Urothelium cell line (cell line): Measurements from ENCODE around the gene CHRD.

ENCODE experiments used
- DNase-seq: peaks from one replicate; pipeline ENCODE4 v3.0.0; 2011; ENCODE audit warnings: low spot score, mixed read lengths
- FAIRE-seq: peaks from 2 replicates; lab custom pipeline; 2011; peaks lifted over from hg19 to GRCh38; lab: Jason Lieb, UNC

CHRD gene

DNA sequence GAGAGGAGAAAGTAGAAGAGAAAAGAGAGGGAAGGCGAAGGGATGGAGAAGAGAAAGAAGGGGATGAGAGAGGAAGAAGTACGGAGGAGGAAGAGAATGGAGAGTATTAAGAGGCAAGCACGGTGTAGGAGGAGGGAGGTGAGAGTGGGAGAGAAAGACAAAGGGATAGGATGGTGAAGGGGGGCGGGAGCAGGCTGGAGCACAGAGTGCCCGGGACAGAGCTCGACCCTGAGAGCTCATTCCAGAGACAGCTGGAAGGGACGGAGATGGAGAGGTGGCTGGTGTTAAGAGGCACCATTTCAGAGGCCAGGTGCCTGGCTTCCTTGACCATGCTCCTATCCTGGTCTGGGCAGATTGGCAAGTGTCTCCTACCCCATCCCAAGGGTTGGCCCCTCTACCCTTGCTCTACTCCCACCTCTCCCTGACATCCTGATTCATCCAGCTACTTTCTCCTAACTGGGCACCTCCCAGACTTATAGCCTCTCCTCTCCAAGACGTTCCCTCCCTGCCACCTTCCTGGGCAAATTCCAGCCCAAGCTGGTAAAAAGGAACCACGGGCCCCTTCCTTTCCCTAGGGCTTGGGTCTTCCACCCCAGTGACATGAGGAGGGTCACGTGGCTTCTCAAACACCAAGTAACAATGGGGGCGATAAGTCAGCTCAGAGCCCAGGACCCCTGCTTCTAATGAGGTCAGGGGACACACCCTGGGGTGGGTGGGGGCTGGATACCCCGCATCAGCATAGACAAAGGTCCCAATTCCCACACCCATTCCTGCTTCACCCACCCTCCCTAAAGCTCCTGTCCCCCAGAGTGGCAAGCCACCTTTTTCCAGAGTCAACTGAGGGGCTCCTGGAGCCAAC lies 19.6 kb upstream of the CHRD start:
- DNase-seq (no peak), FAIRE-seq (no peak)

DNA sequence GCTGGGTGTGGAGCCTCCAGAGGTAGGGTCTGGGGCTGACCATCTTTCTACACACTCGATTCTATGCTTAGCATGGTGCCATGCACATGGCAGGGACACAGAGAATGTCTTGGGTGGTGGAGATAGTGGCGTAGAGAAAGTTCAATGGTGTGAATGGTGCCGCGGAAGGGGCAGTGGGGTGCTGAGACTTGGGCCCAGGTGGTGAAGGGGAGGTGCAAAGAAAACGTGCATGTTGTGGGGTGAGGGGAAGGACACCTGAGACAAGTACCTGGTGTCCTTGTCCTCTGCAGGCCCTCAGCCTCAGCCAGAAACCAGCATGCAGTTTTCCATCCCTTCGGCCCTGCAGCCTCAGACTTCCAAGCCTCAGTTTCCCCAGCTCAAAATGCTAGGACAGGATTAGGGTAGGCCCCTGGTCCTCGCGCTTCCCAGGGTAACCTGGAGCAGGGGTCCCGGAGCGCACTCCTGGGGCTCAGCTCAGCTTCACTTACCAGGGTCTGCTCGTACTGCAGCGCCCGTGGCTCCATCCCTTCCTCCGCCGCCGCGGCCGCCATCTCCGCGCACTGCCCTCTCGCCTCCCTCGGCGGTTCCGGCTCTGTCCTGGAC lies 18.8 kb upstream of the CHRD start:
- DNase-seq, result no peak
- FAIRE-seq, result no peak

DNA sequence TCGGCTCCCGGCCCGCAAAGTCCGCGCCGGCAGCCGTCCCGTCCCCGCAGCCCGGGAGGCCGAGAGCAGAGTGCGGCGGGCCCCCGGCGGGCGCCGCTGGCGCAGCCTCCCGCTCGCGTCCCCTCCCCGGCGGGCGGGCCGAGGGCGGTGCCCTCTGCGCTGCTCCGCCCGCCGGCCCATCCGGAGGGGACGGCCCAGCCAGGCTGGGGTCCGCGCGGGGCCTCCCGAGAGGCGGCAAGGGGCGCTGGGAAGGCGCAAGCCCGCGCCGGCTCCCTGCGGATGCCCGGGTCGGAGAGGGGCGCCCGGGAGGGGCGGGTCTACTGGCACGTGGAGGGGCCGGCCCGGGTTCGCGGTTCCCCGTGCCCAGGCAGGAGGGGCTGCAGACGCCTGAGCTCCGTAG lies 18.3 kb upstream of the CHRD start, which contains the start of the genes CLCN2 and POLR2H:
Gene CLCN2, minus strand, starts transcription at position 74 of the 400 bp plus-strand sequence. CDS start 126 bp downstream, outside the sequence.
Gene POLR2H, plus strand, starts transcription at position 179 of the 400 bp plus-strand sequence. CDS start 1,783 bp downstream, outside the sequence.
- peak; percentile 84 for DNase-seq
- FAIRE-seq, result peak; percentile 40

DNA sequence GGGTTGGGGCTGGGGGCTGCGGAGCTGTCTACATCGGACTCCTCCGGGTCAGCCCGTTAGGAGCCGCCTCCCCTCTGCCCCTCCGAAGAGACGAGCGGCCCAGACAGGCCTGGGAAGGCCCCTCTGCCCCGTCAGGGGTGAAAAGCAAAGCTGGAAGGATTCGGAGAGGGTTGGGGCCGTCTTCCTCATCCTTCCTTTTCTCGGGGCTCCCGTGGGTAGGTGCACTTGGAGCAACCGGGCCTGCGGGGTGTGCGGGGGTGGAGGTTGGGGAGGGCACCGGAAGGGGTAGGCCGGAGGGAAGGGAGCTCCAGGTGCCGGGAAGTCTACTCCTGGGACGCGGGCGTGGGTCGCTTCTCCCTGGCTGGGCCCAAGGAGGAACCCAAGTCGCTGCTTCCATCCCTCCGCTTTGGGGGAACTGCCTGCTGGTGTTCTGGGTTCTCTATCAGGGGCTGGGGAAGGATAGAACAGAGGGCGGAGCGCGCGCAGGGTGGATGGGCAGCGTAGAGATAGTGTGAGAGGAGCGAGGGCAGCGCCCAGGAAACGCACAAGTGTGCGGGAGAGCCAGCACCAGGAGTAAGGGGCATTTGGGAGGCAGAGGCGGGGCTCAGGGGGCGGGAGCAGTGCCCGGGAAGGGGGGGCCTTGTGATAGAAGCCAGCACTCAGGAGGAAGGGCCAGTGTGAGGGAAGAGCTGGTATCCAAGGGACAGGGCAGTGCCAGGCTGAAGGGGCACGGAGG lies 17.8 kb upstream of the CHRD start:
- DNase-seq, result peak; percentile 71
- FAIRE-seq, result peak; percentile 40

DNA sequence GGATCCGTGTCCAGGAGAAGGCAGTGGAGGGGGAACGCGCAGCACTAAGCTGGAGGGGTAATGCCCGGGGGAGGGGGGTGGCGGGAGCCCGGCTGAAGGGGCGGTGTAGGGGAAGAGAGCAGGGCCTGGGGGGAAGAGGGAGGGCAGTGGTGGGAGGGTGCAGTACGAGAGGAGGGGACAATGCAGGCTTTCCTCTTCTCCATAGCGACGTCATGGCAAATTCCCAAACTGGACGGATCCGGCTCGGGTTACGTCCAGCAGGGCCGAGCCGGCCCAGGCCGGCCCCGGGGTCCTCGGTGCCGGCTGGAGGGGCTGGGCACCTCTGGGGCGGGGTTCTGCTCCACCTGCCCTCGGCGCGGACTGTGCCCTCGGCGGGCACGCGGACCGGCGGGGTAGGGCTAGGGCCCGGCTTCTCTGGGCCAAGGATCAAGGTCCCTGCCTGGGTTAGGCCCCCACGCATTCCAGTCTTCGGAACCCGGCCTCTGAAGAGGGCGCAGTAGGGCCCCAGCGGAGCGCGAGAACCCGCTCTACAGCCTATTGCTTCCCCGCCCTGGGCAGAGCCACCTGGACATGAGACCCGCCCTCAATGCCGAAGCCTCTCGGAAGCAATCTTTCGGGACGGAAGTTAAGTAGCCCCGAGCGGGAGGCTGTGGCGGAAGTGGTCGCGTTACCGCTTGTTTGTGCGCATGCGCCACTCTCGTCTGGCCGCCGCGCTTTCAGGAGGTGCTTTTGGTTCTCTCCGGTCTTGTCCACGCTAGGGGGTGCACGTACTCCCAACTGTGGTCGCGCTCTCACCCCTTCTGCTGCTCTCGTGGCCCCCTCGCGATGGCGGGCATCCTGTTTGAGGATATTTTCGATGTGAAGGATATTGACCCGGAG lies 16.9 kb upstream of the CHRD start:
- FAIRE-seq (peak; percentile 97), DNase-seq (peak; percentile 98)

DNA sequence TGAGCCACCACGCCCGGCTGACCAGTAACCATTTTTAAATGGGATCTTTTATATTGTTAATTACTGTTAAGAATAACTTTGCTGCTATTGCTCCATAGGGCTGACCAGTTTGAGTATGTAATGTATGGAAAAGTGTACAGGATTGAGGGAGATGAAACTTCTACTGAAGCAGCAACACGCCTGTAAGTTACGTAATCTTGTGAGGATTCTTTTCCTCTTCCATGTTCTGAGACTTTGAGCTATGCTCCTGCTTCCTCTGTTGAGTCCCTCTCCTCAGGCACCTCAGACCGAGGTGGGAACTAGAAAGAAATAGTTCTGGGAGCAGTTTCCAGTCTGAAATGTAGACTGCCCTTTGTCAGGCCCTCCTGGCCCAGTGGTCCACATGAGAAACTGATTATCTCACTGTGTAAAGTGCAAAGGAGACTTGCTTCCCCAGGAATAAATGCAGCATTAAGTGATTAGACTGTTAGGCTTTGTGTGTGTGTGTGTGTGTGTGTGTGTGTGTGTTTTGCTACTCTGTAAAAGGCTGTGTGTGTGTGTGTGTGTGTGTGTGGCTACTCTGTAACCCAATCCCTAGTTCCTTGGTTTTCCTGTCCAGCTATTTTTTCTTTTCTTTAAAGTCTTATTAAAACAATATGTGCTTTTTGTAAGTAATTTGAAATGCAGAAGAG lies 13.1 kb upstream of the CHRD start:
- DNase-seq (no peak), FAIRE-seq (no peak)

DNA sequence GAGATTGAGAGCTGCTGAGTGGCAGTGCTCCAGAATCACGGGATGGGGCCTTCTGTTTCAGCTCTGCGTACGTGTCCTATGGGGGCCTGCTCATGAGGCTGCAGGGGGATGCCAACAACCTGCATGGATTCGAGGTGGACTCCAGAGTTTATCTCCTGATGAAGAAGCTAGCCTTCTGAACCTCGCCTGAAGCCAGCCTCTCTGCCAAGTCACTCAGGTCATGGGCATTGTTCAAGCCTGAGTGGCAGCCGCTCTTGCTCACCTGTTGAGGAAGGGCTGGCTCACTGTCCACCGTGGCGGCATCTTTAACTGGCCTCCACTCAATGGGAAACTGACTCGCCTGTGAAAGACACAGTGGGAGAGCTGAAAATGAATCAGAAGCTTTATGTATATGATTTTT lies 11.7 kb upstream of the CHRD start:
- DNase-seq, result no peak
- no peak for FAIRE-seq

DNA sequence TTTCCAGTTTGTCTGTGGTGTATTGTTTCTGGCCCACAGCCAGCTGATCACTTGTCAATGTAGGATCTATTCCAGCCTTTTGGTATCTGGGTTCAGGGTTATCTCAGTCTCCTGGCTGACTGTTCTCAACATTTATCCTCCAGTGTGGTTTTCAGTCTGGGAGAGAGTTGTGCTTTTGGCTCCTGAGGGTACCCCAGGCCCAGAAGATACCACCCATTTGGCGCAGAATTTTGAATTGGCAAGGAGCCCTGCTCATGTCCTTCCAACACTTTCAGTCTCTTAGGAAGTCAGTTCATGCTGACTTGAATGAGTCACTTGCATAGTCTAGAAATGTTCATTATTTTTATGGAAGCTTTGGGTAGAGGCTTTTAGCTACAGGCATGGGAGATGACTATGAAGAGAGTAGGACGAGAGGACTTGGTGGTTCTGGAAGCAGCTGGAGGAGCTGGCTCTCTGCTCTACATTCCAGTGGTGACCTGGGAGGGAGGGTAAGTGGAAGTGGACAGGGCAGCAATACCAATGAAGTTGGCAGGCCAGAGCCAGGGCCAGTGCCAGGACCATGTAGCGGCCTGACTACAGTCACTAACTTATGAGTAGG lies 11.2 kb upstream of the CHRD start:
- DNase-seq (no peak), FAIRE-seq (no peak)

DNA sequence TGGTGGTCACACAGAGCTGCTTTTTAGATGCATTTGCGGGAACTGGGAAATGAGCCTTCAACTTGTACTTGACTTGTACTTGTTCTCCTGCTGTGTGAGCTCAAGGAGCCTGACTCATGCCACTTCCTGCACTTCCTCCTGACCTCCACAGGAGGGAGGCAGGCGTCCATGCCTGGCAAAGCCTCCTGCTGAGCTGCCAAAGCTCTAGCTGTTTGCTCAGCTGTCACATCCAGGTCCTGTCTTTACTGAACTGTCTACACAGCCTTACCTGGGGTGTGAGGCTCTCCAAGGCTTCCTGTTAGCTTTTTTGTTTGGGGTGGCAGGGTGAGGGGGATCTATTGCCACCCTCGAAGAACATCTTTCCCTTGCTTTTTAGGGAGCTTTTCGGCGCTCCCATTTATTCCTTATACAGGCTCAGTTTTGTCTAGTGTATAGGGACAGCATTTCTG lies 8.3 kb upstream of the CHRD start:
- DNase-seq, result peak; percentile 89
- no peak for FAIRE-seq

DNA sequence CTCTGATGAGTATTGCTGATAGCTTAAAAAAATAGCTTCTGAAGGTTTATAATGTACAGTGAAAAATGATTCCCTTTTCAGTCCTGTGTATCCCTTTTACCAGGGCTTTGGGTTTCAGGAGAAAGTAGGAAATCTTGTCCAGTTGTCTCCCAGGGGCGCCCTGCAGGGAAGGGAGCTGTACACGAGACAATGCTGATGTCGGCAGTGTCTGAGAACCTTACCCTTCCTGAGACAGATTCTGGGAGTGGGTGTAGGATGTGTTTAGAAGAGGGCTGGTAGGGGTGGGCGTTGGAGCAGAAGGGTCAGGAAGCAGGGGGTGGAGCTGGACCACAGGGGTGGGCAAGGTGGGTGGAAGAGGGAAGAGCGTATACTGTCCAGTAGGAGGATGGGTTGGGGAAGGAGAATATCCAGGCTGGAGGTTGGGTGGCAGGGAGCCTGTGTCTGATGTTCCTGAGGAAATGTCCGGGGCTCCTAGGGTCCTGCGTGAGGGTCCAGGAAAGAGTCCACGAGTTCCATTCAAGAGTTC lies 7.5 kb upstream of the CHRD start:
- no peak for FAIRE-seq
- DNase-seq, result no peak

DNA sequence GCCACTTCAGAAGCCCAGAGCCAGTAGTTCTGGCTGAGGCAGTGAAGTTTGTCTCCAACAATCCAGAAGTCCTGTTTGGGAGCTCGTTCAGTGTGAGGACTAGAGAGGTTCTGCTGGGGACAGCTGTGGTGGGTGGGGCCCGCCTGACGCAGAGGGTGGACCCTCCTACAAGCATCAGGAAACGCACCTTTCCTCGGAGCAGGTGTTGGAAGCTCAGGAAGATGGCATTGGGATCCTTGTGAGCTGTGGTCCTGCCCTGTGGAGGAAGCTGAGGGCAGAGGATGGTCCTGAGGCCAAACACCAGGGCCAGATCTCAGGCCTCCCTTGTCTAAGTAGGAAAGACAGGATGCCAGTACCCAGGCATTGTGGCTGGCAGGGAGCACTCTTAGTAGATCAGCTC lies 6.9 kb upstream of the CHRD start:
- FAIRE-seq (no peak), DNase-seq (no peak)

DNA sequence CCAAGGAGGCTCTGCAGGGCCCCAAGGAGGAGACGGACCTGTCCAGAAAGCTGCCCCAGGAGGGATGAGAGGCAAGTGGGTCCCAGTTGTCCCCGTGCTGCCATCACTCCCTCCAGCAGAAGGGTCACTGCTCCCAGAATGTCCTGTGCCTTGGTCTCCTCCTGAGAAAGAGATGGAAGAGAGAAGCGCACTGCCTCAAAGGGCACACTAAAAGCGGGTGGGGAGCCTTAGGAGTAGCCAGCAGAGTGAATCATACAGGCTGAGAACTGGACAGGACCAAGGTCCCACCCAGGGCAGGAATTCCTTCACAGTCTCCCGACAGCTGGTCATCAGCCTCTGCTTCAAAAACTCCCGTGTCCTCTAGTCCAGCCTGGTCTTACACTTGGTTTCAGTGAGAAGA lies 6.4 kb upstream of the CHRD start:
- FAIRE-seq (no peak), DNase-seq (no peak)

DNA sequence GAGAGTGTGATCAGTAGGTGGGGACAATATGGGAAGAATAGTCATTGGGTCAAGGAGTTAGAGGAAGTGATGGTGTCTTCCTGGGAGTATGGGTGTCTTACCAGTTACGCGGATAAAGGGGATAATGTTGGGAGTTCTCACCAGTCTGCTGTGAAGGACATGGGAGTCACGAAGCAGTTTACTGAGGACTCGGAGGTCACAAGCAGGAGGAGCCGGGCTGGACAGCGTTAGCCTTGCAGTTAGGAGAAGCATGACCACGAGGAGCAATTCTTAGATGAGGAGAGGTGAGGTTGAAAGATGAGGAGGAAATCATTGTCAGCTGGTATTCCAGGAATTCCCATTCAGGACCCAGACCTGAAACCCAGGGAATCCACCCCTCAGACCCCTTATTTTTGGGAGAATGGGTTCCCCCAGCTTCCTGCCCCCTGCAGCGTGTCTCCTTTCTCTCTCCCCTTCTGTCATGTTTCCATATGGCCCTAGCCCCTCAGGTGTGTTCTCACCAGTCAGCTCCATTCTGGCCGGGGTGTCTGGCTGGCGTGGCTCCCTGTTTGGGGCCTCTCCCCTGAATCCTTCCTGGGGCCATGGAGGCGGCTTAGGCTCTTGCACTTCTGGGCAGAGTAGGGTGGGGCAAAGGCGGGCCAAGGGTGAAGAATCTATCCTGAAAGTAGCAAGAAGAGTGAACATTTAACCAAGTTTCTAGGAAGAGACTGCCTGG lies 4.0 kb upstream of the CHRD start:
- DNase-seq (no peak), FAIRE-seq (peak; percentile 5)

DNA sequence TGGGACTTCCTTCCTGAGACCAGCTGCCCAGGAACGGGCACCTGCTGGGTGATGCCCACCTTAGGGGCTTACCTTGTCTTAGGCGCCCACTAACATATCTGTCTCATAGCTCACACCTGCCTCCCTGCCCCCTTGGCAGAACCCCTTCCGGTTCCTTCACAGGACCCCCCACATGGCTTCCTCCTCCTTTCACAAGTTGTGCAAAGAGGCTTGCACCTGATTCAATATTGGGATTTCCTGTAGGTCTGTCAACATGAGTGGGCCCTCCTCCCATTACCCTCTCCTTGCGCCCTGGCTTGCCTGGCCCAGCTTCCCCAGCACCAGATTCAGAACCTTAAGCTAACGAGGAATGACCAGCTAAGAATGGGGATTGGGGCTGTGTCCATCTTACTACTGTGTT lies 2.5 kb upstream of the CHRD start:
- DNase-seq, result no peak

DNA sequence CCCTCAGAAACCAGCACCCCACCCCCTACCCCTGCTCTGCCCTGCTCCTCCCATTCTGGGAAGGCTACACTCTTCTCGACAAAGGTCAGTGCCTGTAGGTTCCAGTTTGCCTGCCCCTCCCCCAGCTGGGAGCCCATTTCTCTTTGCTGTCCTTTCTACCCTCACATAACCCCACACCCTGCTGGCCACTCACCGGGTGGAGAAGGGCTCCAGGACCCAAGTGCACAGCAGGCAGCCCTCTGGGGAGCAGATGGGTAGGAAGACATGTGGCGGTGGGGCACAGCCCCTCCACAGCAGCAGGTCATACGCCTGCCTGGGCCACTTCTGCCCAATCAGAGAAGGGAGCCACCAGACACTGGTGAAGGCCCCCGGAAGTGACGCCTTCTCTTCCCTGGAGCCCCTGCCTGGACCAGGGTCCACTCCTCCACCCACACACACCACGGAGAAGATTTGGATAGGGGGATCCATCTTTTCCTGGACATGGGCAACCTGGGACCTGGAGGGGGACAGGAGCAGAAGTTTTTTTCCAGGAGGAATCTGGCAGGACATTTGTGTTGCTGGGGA lies 1.9 kb upstream of the CHRD start, which contains the start of gene THPO:
Gene THPO, minus strand, starts transcription at position 326 of the 564 bp plus-strand sequence. CDS start 1,948 bp downstream, outside the sequence.
- FAIRE-seq, result peak; percentile 55
- DNase-seq, result no peak

More for the DNA sequence above, 2.5 kb upstream of the CHRD start:
- no peak for FAIRE-seq

DNA sequence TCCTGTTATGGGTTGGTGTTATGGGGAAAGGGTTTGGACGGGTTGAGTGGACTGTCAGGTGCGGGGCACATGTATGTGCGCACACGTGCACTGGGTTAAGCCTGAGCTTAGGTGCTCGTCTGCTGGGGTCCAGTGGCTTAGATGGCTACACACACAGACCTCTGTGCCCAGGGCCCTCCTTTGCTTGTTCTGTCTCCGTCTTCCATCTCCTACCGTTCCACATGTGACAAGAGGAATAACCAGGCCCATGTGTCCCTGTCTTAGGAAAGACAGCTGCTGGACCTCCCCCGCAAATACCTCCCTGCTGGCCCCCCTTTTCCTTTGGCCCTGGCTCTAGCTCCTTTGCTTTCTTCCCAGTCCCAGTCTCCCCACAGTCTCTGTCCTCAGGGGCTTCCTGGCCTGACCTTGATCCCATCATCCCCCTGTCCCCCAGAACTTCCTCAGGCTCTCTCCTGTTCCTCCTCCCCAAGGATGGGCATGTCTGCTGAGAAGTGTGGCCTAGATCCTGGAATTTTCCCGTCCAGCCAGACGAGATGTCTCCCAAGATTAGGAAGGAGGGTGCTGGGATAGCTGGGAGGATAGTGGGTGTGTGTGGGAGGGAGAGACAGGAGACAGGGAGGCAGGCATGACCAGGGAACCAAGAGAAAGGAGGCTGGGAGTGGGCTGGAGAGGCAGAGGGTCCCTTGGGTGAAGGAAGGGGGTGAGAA lies 1.1 kb upstream of the CHRD start:
- FAIRE-seq (no peak), DNase-seq (no peak)

DNA sequence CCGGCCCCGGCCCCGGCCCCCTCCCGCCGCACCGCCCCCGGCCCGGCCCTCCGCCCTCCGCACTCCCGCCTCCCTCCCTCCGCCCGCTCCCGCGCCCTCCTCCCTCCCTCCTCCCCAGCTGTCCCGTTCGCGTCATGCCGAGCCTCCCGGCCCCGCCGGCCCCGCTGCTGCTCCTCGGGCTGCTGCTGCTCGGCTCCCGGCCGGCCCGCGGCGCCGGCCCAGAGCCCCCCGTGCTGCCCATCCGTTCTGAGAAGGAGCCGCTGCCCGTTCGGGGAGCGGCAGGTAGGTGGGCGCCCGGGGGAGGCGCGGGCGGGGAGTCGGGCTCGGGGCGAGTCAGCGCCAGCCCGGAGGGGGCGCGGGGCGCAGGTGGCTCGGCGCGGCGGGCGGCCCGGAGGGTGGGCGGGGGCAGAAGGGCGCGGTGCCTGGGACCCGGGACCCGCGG lies 352 bp downstream of the CHRD start:
- FAIRE-seq (peak; percentile 76), DNase-seq (peak; percentile 84)
